ENCODE data around the gene PDXP. TPM values are rescaled to one million over a fixed set of nuclear protein-coding genes. Genes with fewer than 3 reads are reported as not detected.

Gene PDXP
- total and polyA plus RNA-seq, 9 of the 15 experiments (the other 6 are each of a cell fraction or from before 2014, with no cell fraction given) = 7.9 to 54.2 (median 38.8) TPM

- TF ChIP-seq ADNP (tag; IDR thresholded peaks at IDR 0.05) (no peak), ZNF232 (CRISPR knock-in tag; IDR thresholded peaks at IDR 0.05) (no peak), NCOR1 (IDR thresholded peaks at IDR 0.05) (no peak), MYC (IDR thresholded peaks at IDR 0.05; ENCODE audit: low read depth, low read length) (peak; percentile 53; the same call in 1 of the 2 replicates), MYC (CRISPR knock-in tag; IDR thresholded peaks at IDR 0.05; ENCODE audit: borderline replicate concordance, low read depth) (no peak), ZFP30 (CRISPR knock-in tag; IDR thresholded peaks at IDR 0.05; ENCODE audit: borderline replicate concordance) (no peak), REST (IDR thresholded peaks at IDR 0.05; ENCODE audit: borderline replicate concordance) (peak; percentile 87), REST (CRISPR knock-in tag; IDR thresholded peaks at IDR 0.05; ENCODE audit: low read depth) (no peak), CTCF (IDR thresholded peaks at IDR 0.05 in 2 of 3, conservative IDR thresholded peaks at IDR 0.05 in 1 of 3; ENCODE audit: insufficient read depth in 2 of 3, low read depth in 1 of 3, low read length in 3 of 3) (peak; percentile 83 to 91 (median 88)), ZNF398 (CRISPR knock-in tag; IDR thresholded peaks at IDR 0.05) (no peak), ZNF695 (CRISPR knock-in tag; IDR thresholded peaks at IDR 0.05) (no peak), E2F8 (IDR thresholded peaks at IDR 0.05; ENCODE audit: low read depth, partially characterized antibody) (no peak), ZFP36 (IDR thresholded peaks at IDR 0.05; ENCODE audit: low read depth, low read length, partially characterized antibody) (peak; percentile 56)
Measured at GRCh38 chr22:37681556-37682049, 23.1 kb downstream of the PDXP start (continued).
